Measurements from ENCODE around the gene CFP.

DNA sequence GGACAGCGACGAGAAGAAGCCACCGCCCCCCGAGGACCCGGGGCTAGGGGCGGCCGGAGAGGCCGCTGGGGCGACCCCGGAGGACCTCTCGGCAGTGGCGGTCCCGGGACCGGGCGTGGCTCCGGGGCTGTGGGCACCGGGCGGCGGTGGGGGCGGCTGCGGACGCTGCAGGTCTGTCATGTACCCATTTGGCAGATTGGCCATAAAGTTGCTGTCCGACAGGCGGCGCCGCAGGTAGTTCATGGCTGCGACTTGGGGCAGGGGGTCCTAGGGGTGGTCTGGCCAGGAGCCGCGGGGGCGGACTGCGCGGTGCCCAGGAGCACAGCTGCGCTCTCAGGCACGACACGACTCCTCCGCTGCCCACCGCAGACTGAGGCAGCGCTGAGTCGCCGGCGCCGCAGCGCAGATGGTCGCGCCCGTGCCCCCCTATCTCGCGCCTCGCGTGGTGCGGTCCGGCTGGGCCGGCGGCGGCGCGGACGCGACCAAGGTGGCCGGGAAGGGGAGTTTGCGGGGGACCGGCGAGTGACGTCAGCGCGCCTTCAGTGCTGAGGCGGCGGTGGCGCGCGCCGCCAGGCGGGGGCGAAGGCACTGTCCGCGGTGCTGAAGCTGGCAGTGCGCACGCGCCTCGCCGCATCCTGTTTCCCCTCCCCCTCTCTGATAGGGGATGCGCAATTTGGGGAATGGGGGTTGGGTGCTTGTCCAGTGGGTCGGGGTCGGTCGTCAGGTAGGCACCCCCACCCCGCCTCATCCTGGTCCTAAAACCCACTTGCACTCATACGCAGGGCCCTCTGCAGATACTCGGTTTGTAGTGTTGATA lies 10.0 kb downstream of the CFP start, which contains the start of gene SYN1:
- TF ChIP-seq EZH2 (IDR thresholded peaks at IDR 0.05; ENCODE audit: low read depth): no peak
- no peak for TF ChIP-seq CTCF (conservative IDR thresholded peaks at IDR 0.05)

Measured in PC-9 (cell line).